ENCODE results near the gene EDDM3A.
"Not testable (repeated sequence)": the region's sequence is repeated elsewhere in the genome, so short reads cannot be mapped to it uniquely, and the experiment has no call there.

Gene EDDM3A

GRCh38 chr14:20745571-20746358 is at the start of gene EDDM3A:
Gene EDDM3A, plus strand, starts transcription at chr14:20745887. Its CDS starts 1,694 bp downstream, at chr14:20747581.
- no peak within 1 kb of the TSS for H3K4me3 ChIP-seq (ENCODE audit: low read length)
- TF ChIP-seq ZNF274 (IDR thresholded peaks at IDR 0.05; ENCODE audit: low read depth, low read length), result no peak

- no peak overlapping the region for H3K4me3 ChIP-seq (ENCODE audit: low read length)
- no peak for TF ChIP-seq ZNF274 (IDR thresholded peaks at IDR 0.05; ENCODE audit: low read depth, low read length)
Measured at GRCh38 chr14:20696764-20697163, 48.9 kb upstream of the EDDM3A start.

GRCh38 chr14:20697273-20698017 is 48.2 kb upstream of the EDDM3A start:
- TF ChIP-seq ZNF274 (IDR thresholded peaks at IDR 0.05; ENCODE audit: low read depth, low read length), result no peak
- no peak overlapping the region for H3K4me3 ChIP-seq (ENCODE audit: low read length)

- H3K4me3 ChIP-seq (ENCODE audit: low read length), result no peak overlapping the region
Measured at GRCh38 chr14:20698018-20698329, 47.7 kb upstream of the EDDM3A start.

GRCh38 chr14:20698934-20699333 is 46.8 kb upstream of the EDDM3A start:
- H3K4me3 ChIP-seq (ENCODE audit: low read length), result no peak overlapping the region
- TF ChIP-seq ZNF274 (IDR thresholded peaks at IDR 0.05; ENCODE audit: low read depth, low read length), result no peak

More at GRCh38 chr14:20698018-20698329, 47.7 kb upstream of the EDDM3A start:
- no peak for TF ChIP-seq ZNF274 (IDR thresholded peaks at IDR 0.05; ENCODE audit: low read depth, low read length)

GRCh38 chr14:20699931-20700330 is 45.8 kb upstream of the EDDM3A start:
- TF ChIP-seq ZNF274 (IDR thresholded peaks at IDR 0.05; ENCODE audit: low read depth, low read length), result no peak
- no peak overlapping the region for H3K4me3 ChIP-seq (ENCODE audit: low read length)

GRCh38 chr14:20700965-20701364 is 44.7 kb upstream of the EDDM3A start:
- H3K4me3 ChIP-seq (ENCODE audit: low read length), result not testable (repeated sequence)

- no peak for TF ChIP-seq ZNF274 (IDR thresholded peaks at IDR 0.05; ENCODE audit: low read depth, low read length)
- no peak overlapping the region for H3K4me3 ChIP-seq (ENCODE audit: low read length)
Measured at GRCh38 chr14:20706657-20707355, 38.9 kb upstream of the EDDM3A start.

GRCh38 chr14:20707622-20708021 is 38.1 kb upstream of the EDDM3A start:
- no peak for TF ChIP-seq ZNF274 (IDR thresholded peaks at IDR 0.05; ENCODE audit: low read depth, low read length)

GRCh38 chr14:20711261-20711660 is 34.4 kb upstream of the EDDM3A start:
- no peak for TF ChIP-seq ZNF274 (IDR thresholded peaks at IDR 0.05; ENCODE audit: low read depth, low read length)

More at GRCh38 chr14:20707622-20708021, 38.1 kb upstream of the EDDM3A start:
- no peak overlapping the region for H3K4me3 ChIP-seq (ENCODE audit: low read length)

GRCh38 chr14:20711685-20712084 is 34.0 kb upstream of the EDDM3A start:
- H3K4me3 ChIP-seq (ENCODE audit: low read length), result no peak overlapping the region
- no peak for TF ChIP-seq ZNF274 (IDR thresholded peaks at IDR 0.05; ENCODE audit: low read depth, low read length)

More at GRCh38 chr14:20711261-20711660, 34.4 kb upstream of the EDDM3A start:
- H3K4me3 ChIP-seq (ENCODE audit: low read length), result no peak overlapping the region

- no peak for TF ChIP-seq ZNF274 (IDR thresholded peaks at IDR 0.05; ENCODE audit: low read depth, low read length)
- no peak overlapping the region for H3K4me3 ChIP-seq (ENCODE audit: low read length)
Measured at GRCh38 chr14:20712904-20713303, 32.8 kb upstream of the EDDM3A start.

GRCh38 chr14:20714593-20715250 is 31.0 kb upstream of the EDDM3A start:
- TF ChIP-seq ZNF274 (IDR thresholded peaks at IDR 0.05; ENCODE audit: low read depth, low read length), result no peak
- H3K4me3 ChIP-seq (ENCODE audit: low read length), result no peak overlapping the region

GRCh38 chr14:20719777-20720176 is 25.9 kb upstream of the EDDM3A start:
- no peak overlapping the region for H3K4me3 ChIP-seq (ENCODE audit: low read length)
- TF ChIP-seq ZNF274 (IDR thresholded peaks at IDR 0.05; ENCODE audit: low read depth, low read length), result no peak
